ENCODE data around the gene SANBR. TPM values are rescaled to one million over a fixed set of nuclear protein-coding genes. Genes with fewer than 3 reads are reported as not detected.

SANBR gene
- total and polyA plus RNA-seq, 2 of the 13 experiments (the other 11 are each of a cell fraction or from before 2014, with no cell fraction given): 9.8 to 20.9 TPM

- TF ChIP-seq USF2 (IDR thresholded peaks at IDR 0.05; ENCODE audit: low read depth, low read length): no peak
- peak; percentile 58; the same call in 1 of the 2 replicates for TF ChIP-seq USF2 (CRISPR knock-in tag; IDR thresholded peaks at IDR 0.05; ENCODE audit: borderline replicate concordance)
- peak; percentile 88 for TF ChIP-seq POLR2G (IDR thresholded peaks at IDR 0.05; ENCODE audit: low read depth, low read length)
- TF ChIP-seq ZNF75D (CRISPR knock-in tag; IDR thresholded peaks at IDR 0.05; ENCODE audit: borderline replicate concordance): peak; percentile 78; the same call in 1 of the 2 replicates
- 0 out of 2 replicates have a peak, but pooled peaks have one; percentile 5 for TF ChIP-seq FOXJ3 (CRISPR knock-in tag; IDR thresholded peaks at IDR 0.05; ENCODE audit: borderline replicate concordance)
- 0 out of 2 replicates have a peak, but pooled peaks have one; percentile 18 for TF ChIP-seq SMARCC2 (IDR thresholded peaks at IDR 0.05)
- peak; percentile 83 for TF ChIP-seq POGZ (CRISPR knock-in tag; IDR thresholded peaks at IDR 0.05)
- no peak for TF ChIP-seq GPN1 (CRISPR knock-in tag; IDR thresholded peaks at IDR 0.05; ENCODE audit: borderline replicate concordance)
- peak; percentile 75 for TF ChIP-seq ZNF407 (CRISPR knock-in tag; IDR thresholded peaks at IDR 0.05; ENCODE audit: not compliant biosample characterization)
- no peak for TF ChIP-seq PPARG (CRISPR knock-in tag; conservative IDR thresholded peaks at IDR 0.05)
- no peak for TF ChIP-seq SMC3 (IDR thresholded peaks at IDR 0.05; ENCODE audit: low read length)
- TF ChIP-seq MBD4 (IDR thresholded peaks at IDR 0.05; ENCODE audit: borderline replicate concordance, low read length): no peak
- TF ChIP-seq, protein P1, sequence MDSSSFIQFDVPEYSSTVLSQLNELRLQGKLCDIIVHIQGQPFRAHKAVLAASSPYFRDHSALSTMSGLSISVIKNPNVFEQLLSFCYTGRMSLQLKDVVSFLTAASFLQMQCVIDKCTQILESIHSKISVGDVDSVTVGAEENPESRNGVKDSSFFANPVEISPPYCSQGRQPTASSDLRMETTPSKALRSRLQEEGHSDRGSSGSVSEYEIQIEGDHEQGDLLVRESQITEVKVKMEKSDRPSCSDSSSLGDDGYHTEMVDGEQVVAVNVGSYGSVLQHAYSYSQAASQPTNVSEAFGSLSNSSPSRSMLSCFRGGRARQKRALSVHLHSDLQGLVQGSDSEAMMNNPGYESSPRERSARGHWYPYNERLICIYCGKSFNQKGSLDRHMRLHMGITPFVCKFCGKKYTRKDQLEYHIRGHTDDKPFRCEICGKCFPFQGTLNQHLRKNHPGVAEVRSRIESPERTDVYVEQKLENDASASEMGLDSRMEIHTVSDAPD (CRISPR knock-in tag; IDR thresholded peaks at IDR 0.05): no peak; the same call in 1 of the 2 replicates
- no peak for TF ChIP-seq CHCHD3 (CRISPR knock-in tag; IDR thresholded peaks at IDR 0.05)
- TF ChIP-seq ISX (CRISPR knock-in tag; conservative IDR thresholded peaks at IDR 0.05): no peak
- TF ChIP-seq GTF2F1 (IDR thresholded peaks at IDR 0.05; ENCODE audit: low read length): no peak
- no peak for TF ChIP-seq ZNF136 (CRISPR knock-in tag; IDR thresholded peaks at IDR 0.05; ENCODE audit: low read depth)
- peak; percentile 68 for TF ChIP-seq ZFY (CRISPR knock-in tag; IDR thresholded peaks at IDR 0.05)
- peak; percentile 92 for TF ChIP-seq RARA (CRISPR knock-in tag; IDR thresholded peaks at IDR 0.05)
Measured at GRCh38 chr2:61017556-61018317, 47.9 kb upstream of the SANBR start, which contains the start of the genes PEX13 and PUS10 (continued).
